H9 (cell line): ENCODE measurements around the gene KPTN. TPM values are rescaled to one million over a fixed set of nuclear protein-coding genes. Genes with fewer than 3 reads are reported as not detected.

Source experiments
- DNase-seq: peaks from one replicate; pipeline ENCODE4 v3.0.0-alpha.2; 2017
- H2AFZ ChIP-seq: one replicate; pipeline ENCODE4 v1.6.1; 2013; ENCODE audit warnings: mild to moderate bottlenecking, low read length, control low read depth, moderate library complexity
- H2AK5ac ChIP-seq: 2 replicates; pipeline ENCODE4 v1.6.1; 2013; ENCODE audit warnings: low read length, control low read depth, mixed read lengths; ENCODE audit not compliant: insufficient read length
- H2BK120ac ChIP-seq: one replicate; pipeline ENCODE4 v1.6.1; 2013; ENCODE audit warnings: low read depth, mild to moderate bottlenecking, low read length, control low read depth, inconsistent platforms; ENCODE audit not compliant: poor library complexity, severe bottlenecking
- H2BK12ac ChIP-seq: 2 replicates; pipeline ENCODE4 v1.6.1; 2013; ENCODE audit warnings: low read length, control low read depth, mixed read lengths, low read depth; ENCODE audit not compliant: insufficient read length
- H2BK15ac ChIP-seq: 2 replicates; pipeline ENCODE4 v1.6.1; 2013; ENCODE audit warnings: low read depth, low read length, control low read depth
- H2BK20ac ChIP-seq: one replicate; pipeline ENCODE4 v1.6.1; 2013; ENCODE audit warnings: low read depth, mild to moderate bottlenecking, low read length, control low read depth, inconsistent platforms; ENCODE audit not compliant: poor library complexity, severe bottlenecking
- H2BK5ac ChIP-seq: 2 replicates; pipeline ENCODE4 v1.6.1; 2013; ENCODE audit warnings: low read length, control low read depth, mixed read lengths; ENCODE audit not compliant: insufficient read length
- H3K14ac ChIP-seq: 2 replicates; pipeline ENCODE4 v1.6.1; 2013; ENCODE audit warnings: low read length, control low read depth; ENCODE audit not compliant: insufficient read depth
- H3K18ac ChIP-seq: 2 replicates; pipeline ENCODE4 v1.6.1; 2013; ENCODE audit warnings: low read depth, mild to moderate bottlenecking, mixed read lengths, low read length, control low read depth; ENCODE audit not compliant: insufficient read length
- H3K23ac ChIP-seq: 2 replicates; pipeline ENCODE4 v1.6.1; 2013; ENCODE audit warnings: low read length, control low read depth, mixed read lengths, low read depth; ENCODE audit not compliant: insufficient read length
- H3K23me2 ChIP-seq: 2 replicates; pipeline ENCODE4 v1.6.1; 2013; ENCODE audit warnings: low read depth, mild to moderate bottlenecking, mixed read lengths, low read length, control low read depth; ENCODE audit not compliant: insufficient read length, poor library complexity, severe bottlenecking
- H3K27ac ChIP-seq: 2 replicates; pipeline ENCODE4 v1.5.1; 2013; ENCODE audit warnings: low read length, control low read depth, mixed read lengths, low read depth; ENCODE audit not compliant: insufficient read length
- H3K27me3 ChIP-seq: 2 replicates; pipeline ENCODE4 v1.6.1; 2013; ENCODE audit warnings: low read length, control low read depth, inconsistent platforms; ENCODE audit not compliant: insufficient read depth
- H3K4ac ChIP-seq: 2 replicates; pipeline ENCODE4 v1.6.1; 2013; ENCODE audit warnings: low read depth, mild to moderate bottlenecking, control low read depth, inconsistent platforms, low read length, moderate library complexity
- H3K4me1 ChIP-seq: 2 replicates; pipeline ENCODE4 v1.6.1; 2013; ENCODE audit warnings: low read length, control low read depth, inconsistent platforms; ENCODE audit not compliant: insufficient read depth
- H3K4me2 ChIP-seq: 2 replicates; pipeline ENCODE4 v1.6.1; 2013; ENCODE audit warnings: low read length, control low read depth, mixed read lengths; ENCODE audit not compliant: insufficient read length, insufficient read depth
- H3K56ac ChIP-seq: 2 replicates; pipeline ENCODE4 v1.6.1; 2013; ENCODE audit warnings: low read depth, mild to moderate bottlenecking, mixed read lengths, low read length, control low read depth; ENCODE audit not compliant: insufficient read length
- H3K79me1 ChIP-seq: 2 replicates; pipeline ENCODE4 v1.6.1; 2013; ENCODE audit warnings: low read depth, mild to moderate bottlenecking, moderate library complexity, low read length, control low read depth, inconsistent platforms; ENCODE audit not compliant: insufficient read depth, poor library complexity, severe bottlenecking
- H3K79me2 ChIP-seq: 2 replicates; pipeline ENCODE4 v1.6.1; 2013; ENCODE audit warnings: low read length, control low read depth, inconsistent platforms; ENCODE audit not compliant: insufficient read depth
- H3K9ac ChIP-seq: 2 replicates; pipeline ENCODE4 v1.6.1; 2013; ENCODE audit warnings: low read length, control low read depth, mixed read lengths; ENCODE audit not compliant: insufficient read length; ENCODE audit errors: extremely low read depth
- H3K9me3 ChIP-seq: one replicate; pipeline ENCODE4 v1.6.1; 2013; ENCODE audit warnings: low read depth, low read length, inconsistent platforms; ENCODE audit not compliant: control insufficient read depth
- H3T11ph ChIP-seq: one replicate; pipeline ENCODE4 v1.6.1; 2013; ENCODE audit warnings: mild to moderate bottlenecking, low read length, control low read depth, inconsistent platforms
- H4K20me1 ChIP-seq: one replicate; pipeline ENCODE4 v1.6.1; 2013; ENCODE audit not compliant: control insufficient read depth, insufficient read length, insufficient read depth
- H4K5ac ChIP-seq: 2 replicates; pipeline ENCODE4 v1.6.1; 2013; ENCODE audit warnings: low read depth, mild to moderate bottlenecking, mixed read lengths, low read length, control low read depth; ENCODE audit not compliant: insufficient read length
- H4K8ac ChIP-seq: replicated peaks from 2 replicates; pipeline ENCODE4 v1.6.1; 2013; ENCODE audit warnings: low read length, control low read depth, mixed read lengths, low read depth; ENCODE audit not compliant: insufficient read length
- H4K91ac ChIP-seq: 2 replicates; pipeline ENCODE4 v1.6.1; 2013; ENCODE audit warnings: low read depth, mild to moderate bottlenecking, moderate library complexity, mixed read lengths, low read length, control low read depth; ENCODE audit not compliant: insufficient read length
- H3K27ac Mint-ChIP-seq, 3 experiments: 2 replicates in 2 of 3; 3 replicates in 1 of 3; pipeline ENCODE4 v1.8.0; 2020 to 2021; ENCODE audit warnings: mixed read lengths in 3 of 3, mild to moderate bottlenecking in 1 of 3, moderate library complexity in 1 of 3
- H3K27me3 Mint-ChIP-seq: 2 replicates; pipeline ENCODE4 v1.8.0; 2021; ENCODE audit warnings: low read depth, mild to moderate bottlenecking, moderate library complexity, mixed read lengths
- H3K36me3 Mint-ChIP-seq, 3 experiments: 2 replicates in 2 of 3; 3 replicates in 1 of 3; pipeline ENCODE4 v1.8.0; 2020 to 2021; ENCODE audit warnings: low read depth in 3 of 3, mixed read lengths in 3 of 3; ENCODE audit not compliant: insufficient read depth in 1 of 3
- H3K4me1 Mint-ChIP-seq, 2 experiments: 2 replicates each; pipeline ENCODE4 v1.8.0; 2020; ENCODE audit warnings: mixed read lengths in 2 of 2
- H3K4me3 Mint-ChIP-seq, 2 experiments: 2 replicates in 1 of 2; 3 replicates in 1 of 2; pipeline ENCODE4 v1.8.0; 2020 to 2021; ENCODE audit warnings: mild to moderate bottlenecking in 2 of 2, mixed read lengths in 2 of 2, moderate library complexity in 1 of 2
- H3K9me3 Mint-ChIP-seq, 2 experiments: 2 replicates in 1 of 2; 3 replicates in 1 of 2; pipeline ENCODE4 v1.8.0; 2020; ENCODE audit warnings: mild to moderate bottlenecking in 2 of 2, mixed read lengths in 2 of 2, moderate library complexity in 1 of 2
- WGBS: extraction: QIAGEN DNeasy Blood & Tissue Kit; methylation state at CpG from one replicate; pipeline ENCODE4 v1.1.7; 2013; ENCODE audit warnings: missing lambda C conversion rate, low lambda C conversion rate, mixed read lengths; ENCODE audit not compliant: insufficient read length; ENCODE audit errors: extremely low coverage; 5-methylcytosine and 5-hydroxymethylcytosine counted together
- total RNA-seq: library from RNA; stranded (reverse); gene quantifications from 2 replicates; pipeline ENCODE4 v1.2.1, GENCODE V29; 2021
- TF ChIP-seq, protein P1 (sequence below): fragments of 200-600 bp; sonication (generic); conservative IDR thresholded peaks from 3 replicates; pipeline ENCODE4 v1.8.0; 2021; ENCODE audit warnings: antibody characterized with exemption, mild to moderate bottlenecking

KPTN gene
- total RNA-seq, 1 experiment from 2014 or later = 35.4 TPM

- no peak overlapping the region for H3K9ac ChIP-seq
- Mint-ChIP-seq H3K36me3 (peaks cover 7 to 23% (median 17%) of the 10 kb centered on the region in 3 experiments), H3K4me1 (peaks cover 3 to 16% of the 10 kb centered on the region in 2 experiments; a peak in 3 of 4 replicates), H3K9me3 (no peaks in the 10 kb centered on the region; a peak in 1 of 5 replicates), H3K27me3 (no peaks in the 10 kb centered on the region), H3K27ac (peak overlapping the region in 1 of 3 experiments; percentile 73; a peak in 1 of 7 replicates), H3K4me3 (no peak overlapping the region)
- no peak overlapping the region for H2BK12ac ChIP-seq
- no peaks in the 10 kb centered on the region for H3K79me2 ChIP-seq
- no peak overlapping the region for H3T11ph ChIP-seq
- no peak for DNase-seq
- no peak overlapping the region for H3K14ac ChIP-seq
- H3K79me1 ChIP-seq = no peaks in the 10 kb centered on the region
- H3K4me1 ChIP-seq = no peaks in the 10 kb centered on the region
- H4K5ac ChIP-seq = no peak overlapping the region
- H3K23ac ChIP-seq = no peak overlapping the region
- H3K18ac ChIP-seq = no peak overlapping the region
- no peaks in the 10 kb centered on the region for H3K9me3 ChIP-seq
- no peak overlapping the region for H2BK120ac ChIP-seq
- TF ChIP-seq, protein P1, sequence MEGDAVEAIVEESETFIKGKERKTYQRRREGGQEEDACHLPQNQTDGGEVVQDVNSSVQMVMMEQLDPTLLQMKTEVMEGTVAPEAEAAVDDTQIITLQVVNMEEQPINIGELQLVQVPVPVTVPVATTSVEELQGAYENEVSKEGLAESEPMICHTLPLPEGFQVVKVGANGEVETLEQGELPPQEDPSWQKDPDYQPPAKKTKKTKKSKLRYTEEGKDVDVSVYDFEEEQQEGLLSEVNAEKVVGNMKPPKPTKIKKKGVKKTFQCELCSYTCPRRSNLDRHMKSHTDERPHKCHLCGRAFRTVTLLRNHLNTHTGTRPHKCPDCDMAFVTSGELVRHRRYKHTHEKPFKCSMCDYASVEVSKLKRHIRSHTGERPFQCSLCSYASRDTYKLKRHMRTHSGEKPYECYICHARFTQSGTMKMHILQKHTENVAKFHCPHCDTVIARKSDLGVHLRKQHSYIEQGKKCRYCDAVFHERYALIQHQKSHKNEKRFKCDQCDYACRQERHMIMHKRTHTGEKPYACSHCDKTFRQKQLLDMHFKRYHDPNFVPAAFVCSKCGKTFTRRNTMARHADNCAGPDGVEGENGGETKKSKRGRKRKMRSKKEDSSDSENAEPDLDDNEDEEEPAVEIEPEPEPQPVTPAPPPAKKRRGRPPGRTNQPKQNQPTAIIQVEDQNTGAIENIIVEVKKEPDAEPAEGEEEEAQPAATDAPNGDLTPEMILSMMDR = no peak
- H3K4me2 ChIP-seq = no peak overlapping the region
- no peak overlapping the region for H3K27ac ChIP-seq
- H4K8ac ChIP-seq = no peak overlapping the region
- no peaks in the 10 kb centered on the region for H3K27me3 ChIP-seq
- no peak overlapping the region for H3K4ac ChIP-seq
- no peak overlapping the region for H2AK5ac ChIP-seq
- no CpG with 5 or more reads among the region's 17 CpGs for WGBS
- no peak overlapping the region for H2BK15ac ChIP-seq
- peaks cover 3% of the 10 kb centered on the region for H3K23me2 ChIP-seq
- no peak overlapping the region for H2BK5ac ChIP-seq
- H2BK20ac ChIP-seq = no peak overlapping the region
- H4K91ac ChIP-seq = no peak overlapping the region
- no peak overlapping the region for H2AFZ ChIP-seq
- no peaks in the 10 kb centered on the region for H4K20me1 ChIP-seq
- no peak overlapping the region for H3K56ac ChIP-seq
Observed at GRCh38 chr19:47489072-47489914, 5.3 kb upstream of the KPTN start.
